K562 (cell line): ENCODE measurements around the gene GPR89A. TPM values are rescaled to one million over a fixed set of nuclear protein-coding genes. Genes with fewer than 3 reads are reported as not detected.

Experiments
- AFF1 ChIP-seq, 2 experiments: fragments of 450-650 bp; IDR thresholded peaks; 2 replicates each; pipeline ENCODE4 v1.6.1; 2018; ENCODE audit warnings: mild to moderate bottlenecking in 2 of 2, low read depth in 1 of 2; ENCODE audit not compliant: partially characterized antibody in 2 of 2
- CBFB ChIP-seq: sonication (generic); formaldehyde crosslinking; IDR thresholded peaks from 2 replicates; pipeline ENCODE4 v1.4.0; 2020; ENCODE audit warnings: mild to moderate bottlenecking, missing genetic modification reagents
- FUS ChIP-seq: fragments of 200-400 bp; formaldehyde crosslinking; optimal IDR thresholded peaks from 2 replicates; pipeline ENCODE3; 2017; ENCODE audit warnings: low read depth, low read length
- JUN ChIP-seq, 2 experiments: sonication (generic) in 1 of 2; formaldehyde crosslinking in 1 of 2; IDR thresholded peaks; 2 replicates each; pipeline versions ENCODE4 v1.6.1 to v1.8.0; 2012 to 2022; ENCODE audit warnings: borderline replicate concordance in 2 of 2, mild to moderate bottlenecking in 2 of 2, improper control_type of control experiment in 1 of 2, low read depth in 1 of 2, low read length in 1 of 2, missing genetic modification reagents in 1 of 2
- NFE2L1 ChIP-seq: fragments of 450-650 bp; IDR thresholded peaks from 2 replicates; pipeline ENCODE4 v1.6.1; 2016; ENCODE audit warnings: missing genetic modification characterization, low read depth, mild to moderate bottlenecking, missing compliant biosample characterization, moderate library complexity, borderline replicate concordance
- ZNF3 ChIP-seq: fragments of 250-450 bp; sonication (Bioruptor Pico); IDR thresholded peaks from 2 replicates; pipeline ENCODE4 v1.5.0; 2021; ENCODE audit warnings: mild to moderate bottlenecking, moderate library complexity
- polyA plus RNA-seq, 8 experiments: library from polyadenylated mRNA; depleted of rRNA in 4 of 8; stranded (reverse) in 5 of 8; unstranded in 3 of 8; fragments of >200 nt; fragmentation: Nextera tagmentation in 2 of 8; fragmentation: Illumina TruSeq in 1 of 8; extraction: Ambion mirVana in 2 of 8; extraction: Trizol in 1 of 8; gene quantifications; 2 replicates each; pipeline versions ENCODE4 v1.2.1 to v1.2.3, GENCODE V29; 2011 to 2014; ENCODE audit warnings: inconsistent platforms in 1 of 8, missing spikeins in 1 of 8
- total RNA-seq, 7 experiments: library from RNA; depleted of rRNA in 6 of 7; stranded (reverse); fragments of >200 nt in 6 of 7; fragmentation: Illumina TruSeq in 2 of 7; extraction: Trizol in 2 of 7; gene quantifications; 2 replicates each; pipeline versions ENCODE4 v1.2.1 to v1.2.3, GENCODE V29; 2011 to 2021; ENCODE audit warnings: low replicate concordance in 1 of 7

The GPR89A gene
- total and polyA plus RNA-seq, 9 of the 15 experiments (the other 6 are each of a cell fraction or from before 2014, with no cell fraction given), result 23.0 to 63.4 (median 37.4) TPM

GRCh38 chr1:145706086-145706664 is 98.4 kb downstream of the GPR89A start (continued):
- TF ChIP-seq JUN (IDR thresholded peaks at IDR 0.05; ENCODE audit: borderline replicate concordance, low read depth, low read length) (no peak), JUN (CRISPR knock-in tag; IDR thresholded peaks at IDR 0.05; ENCODE audit: borderline replicate concordance) (no peak), FUS (no peak), ZNF3 (CRISPR knock-in tag) (no peak), AFF1 (IDR thresholded peaks at IDR 0.05; ENCODE audit: low read depth in 1 of 2, partially characterized antibody in 2 of 2) (no peak), NFE2L1 (tag) (no peak), CBFB (CRISPR knock-in tag) (no peak)
